Measurements from ENCODE around the gene FUT8.

DNA sequence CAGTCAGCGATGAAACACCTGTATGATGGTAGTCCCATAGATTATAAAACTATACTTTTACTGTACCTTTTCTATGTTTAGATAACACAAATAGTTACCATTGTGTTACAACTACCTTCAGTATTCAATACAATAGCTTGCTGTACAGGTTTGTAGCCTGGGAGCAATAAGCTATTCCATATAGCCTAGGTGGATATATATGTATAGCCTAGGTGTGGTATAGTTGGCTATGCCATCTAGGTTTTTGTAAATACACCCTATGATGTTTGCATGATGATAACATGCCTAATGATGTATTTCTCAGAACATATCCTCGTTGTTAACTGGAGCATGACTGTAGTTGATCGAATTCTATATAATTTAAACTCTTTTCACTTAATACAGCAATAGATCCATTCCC is 316.1 kb downstream of the FUT8 start:
- TF ChIP-seq POLR2A (IDR thresholded peaks at IDR 0.05) (no peak), CTCF (IDR thresholded peaks at IDR 0.05 in 4 of 5, conservative IDR thresholded peaks at IDR 0.05 in 1 of 5) (no peak)

Data from gastrocnemius medialis (tissue), 4 donors.